ENCODE measurements around the gene SLC49A3.
"Not testable (repeated sequence)": the region's sequence is repeated elsewhere in the genome, so short reads cannot be mapped to it uniquely, and the experiment has no call there.

The SLC49A3 gene

GRCh38 chr4:700587-701264, 11.8 kb upstream of the SLC49A3 start:
- DNase-seq, result no peak

- no peak for DNase-seq
Measured at GRCh38 chr4:699816-700580, 11.0 kb upstream of the SLC49A3 start.

GRCh38 chr4:694341-694940, 5.5 kb upstream of the SLC49A3 start:
- DNase-seq, result not testable (repeated sequence)

- no peak for DNase-seq
Measured at GRCh38 chr4:692771-693554, 4.0 kb upstream of the SLC49A3 start.

DNA sequence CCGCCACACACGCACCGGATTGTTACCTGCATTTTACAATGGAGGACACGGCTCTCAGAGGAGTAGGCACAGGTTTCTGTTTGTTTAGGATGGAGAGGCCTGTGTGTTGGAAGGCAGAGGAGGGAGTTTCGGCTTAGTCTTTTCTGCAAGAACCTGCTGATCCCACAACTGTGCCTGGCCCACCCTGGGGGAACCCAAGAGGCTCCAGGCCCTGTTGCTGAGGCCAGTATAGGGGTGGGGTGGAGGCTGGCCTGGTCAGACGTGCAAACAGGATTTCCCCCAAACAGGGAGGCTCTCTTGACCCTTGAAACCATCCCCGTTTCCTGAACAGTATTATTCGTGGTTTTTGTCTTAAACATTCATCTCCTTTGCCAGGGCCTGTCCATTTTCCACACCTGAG, 772 bp upstream of the SLC49A3 start:
- DNase-seq, result no peak

GRCh38 chr4:687971-688853, 739 bp downstream of the SLC49A3 start:
- no peak for DNase-seq

GRCh38 chr4:687048-687970, 1.6 kb downstream of the SLC49A3 start:
- no peak for DNase-seq

GRCh38 chr4:686413-687040, 2.4 kb downstream of the SLC49A3 start:
- DNase-seq, result no peak

- no peak for DNase-seq
Measured at GRCh38 chr4:685679-686412, 3.1 kb downstream of the SLC49A3 start.

GRCh38 chr4:684623-685327, 4.2 kb downstream of the SLC49A3 start:
- no peak for DNase-seq

DNA sequence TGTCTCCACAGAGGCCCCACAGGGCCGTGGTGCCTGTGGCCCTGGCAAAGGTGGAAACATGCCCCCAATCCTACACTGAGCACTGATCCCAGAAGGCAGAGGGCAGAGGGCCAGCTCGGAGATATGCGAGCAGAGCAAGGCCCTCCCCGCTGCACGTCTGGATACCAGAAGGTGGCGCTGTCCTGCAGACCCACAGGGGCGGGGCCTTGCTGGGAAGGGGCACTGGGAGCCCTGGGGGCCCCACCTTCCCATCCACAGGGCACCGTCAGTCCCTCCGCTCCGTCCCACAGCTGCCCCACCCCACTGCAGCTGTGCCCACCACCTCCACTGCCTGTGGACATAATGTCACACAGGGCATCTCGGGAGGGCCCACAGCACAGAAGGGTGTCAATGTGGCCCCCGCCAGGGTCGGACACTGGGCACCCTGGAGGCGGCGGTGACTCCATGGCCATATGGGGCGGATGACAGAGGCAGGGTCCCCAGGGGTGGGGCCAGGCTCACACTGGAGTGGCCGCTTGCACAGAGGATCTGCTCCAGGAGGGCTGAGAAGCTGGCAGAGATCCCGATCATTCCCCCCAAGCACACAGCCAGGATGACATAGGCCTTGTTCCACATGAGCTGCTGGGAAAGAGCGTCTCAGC, 4.8 kb downstream of the SLC49A3 start:
- DNase-seq, result no peak

- DNase-seq, result no peak
Measured at GRCh38 chr4:683247-683897, 5.6 kb downstream of the SLC49A3 start.

- no peak for DNase-seq
Measured at GRCh38 chr4:682490-683172, 6.3 kb downstream of the SLC49A3 start.

DNA sequence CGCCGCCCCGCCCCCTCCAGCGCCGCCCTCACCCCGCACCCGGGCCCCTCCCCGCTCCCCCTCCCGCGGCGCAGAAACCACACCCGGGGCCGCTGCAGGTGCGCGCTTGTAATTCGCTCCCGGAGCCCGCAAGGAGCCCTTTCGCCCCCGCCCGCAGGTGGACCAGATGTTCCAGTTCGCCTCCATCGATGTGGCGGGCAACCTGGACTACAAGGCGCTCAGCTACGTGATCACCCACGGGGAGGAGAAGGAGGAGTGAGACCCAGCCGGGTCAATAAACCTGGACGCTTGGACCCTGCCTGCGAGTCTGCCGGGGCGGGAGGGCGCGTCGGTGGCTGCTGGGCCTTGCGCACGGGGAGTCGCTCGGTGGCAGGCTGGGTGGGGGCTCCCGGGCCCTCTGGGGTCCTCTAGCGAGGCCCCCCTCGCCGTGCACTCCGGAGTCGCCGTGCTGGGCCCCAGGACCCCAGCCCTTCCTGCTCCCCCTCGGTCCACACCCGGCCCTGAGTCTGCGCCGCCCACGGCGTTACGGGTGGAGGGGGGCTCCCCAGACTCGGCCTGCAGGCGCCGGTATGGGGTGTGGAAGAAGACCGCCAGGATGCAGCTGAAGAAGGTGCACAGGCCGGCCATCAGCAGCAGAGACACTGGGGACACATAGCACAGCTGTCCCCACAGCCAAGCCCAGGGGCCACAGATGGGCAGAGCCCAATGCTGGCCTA, 7.1 kb downstream of the SLC49A3 start:
- no peak for DNase-seq

DNA sequence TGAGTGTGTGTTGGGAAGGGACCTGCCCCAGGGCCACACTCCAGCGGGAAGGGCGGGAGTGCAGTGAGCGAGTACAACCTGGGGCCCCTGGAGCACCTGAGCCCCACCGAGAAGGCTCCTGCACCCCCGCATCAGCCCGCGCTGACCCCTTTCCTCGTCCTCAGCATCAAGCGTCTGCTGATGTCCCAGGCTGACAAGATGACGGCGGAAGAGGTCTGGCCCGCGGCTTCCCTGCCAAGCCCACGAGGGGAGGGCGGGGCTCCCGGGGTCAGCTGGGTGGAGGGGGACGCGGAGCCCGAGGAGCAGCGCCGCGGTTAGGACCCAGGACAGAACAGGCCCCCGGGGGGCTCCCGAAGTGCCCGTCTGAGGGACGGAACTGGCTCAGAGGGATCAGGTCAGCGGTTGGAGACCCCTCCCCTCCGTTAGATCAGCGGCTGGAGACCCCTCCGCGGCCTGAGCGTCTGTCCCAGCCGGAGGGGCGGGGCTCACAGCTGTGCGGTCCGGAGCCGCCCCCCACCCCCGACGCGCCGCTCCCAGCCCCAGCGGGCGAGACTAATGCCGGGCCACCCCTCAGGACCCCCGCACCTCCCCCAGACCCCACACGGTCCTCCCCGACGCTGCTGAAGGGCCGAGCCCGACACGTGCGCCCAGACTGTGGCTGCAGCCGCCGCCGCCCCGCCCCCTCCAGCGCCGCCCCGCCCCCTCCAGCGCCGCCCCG, 7.9 kb downstream of the SLC49A3 start:
- DNase-seq, result peak; percentile 84

DNA sequence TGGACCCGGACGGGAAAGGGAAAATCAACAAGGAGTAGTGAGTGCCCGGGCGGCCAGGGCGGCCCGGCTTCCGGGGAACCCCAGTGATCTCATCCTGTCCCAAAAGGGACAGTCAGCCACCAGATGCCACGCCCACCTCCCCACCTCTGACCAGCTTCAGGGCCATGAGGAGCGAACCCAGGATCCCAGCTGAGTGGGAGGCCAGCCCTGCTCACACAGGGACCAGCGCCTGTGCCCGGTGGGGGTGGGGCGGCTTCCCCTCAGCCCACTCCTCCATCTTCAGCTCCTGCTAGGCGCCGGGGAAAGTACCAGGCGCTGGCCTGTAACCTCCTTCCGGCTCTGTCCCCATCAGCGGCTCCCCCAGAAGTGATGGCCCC, 8.4 kb downstream of the SLC49A3 start:
- DNase-seq, result no peak

Data from activated CD8-positive, alpha-beta memory T cell treated with anti-CD3 and anti-CD28 coated beads for 24 hours (primary cell).